H7 (cell line): Measurements from ENCODE around the gene SMIM1. TPM values are rescaled to one million over a fixed set of nuclear protein-coding genes. Genes with fewer than 3 reads are reported as not detected.
A peak's percentile ranks its signal among the peaks of the same experiment; 100 is the strongest.

Experiments used
- DNase-seq: peaks from one replicate; pipeline ENCODE4 v3.0.0; 2012
- H3K27me3 ChIP-seq: 2 replicates; pipeline ENCODE4 v1.6.0; 2011; ENCODE audit warnings: mild to moderate bottlenecking, low read length; ENCODE audit not compliant: control insufficient read depth, insufficient read depth
- H3K36me3 ChIP-seq: replicated peaks from 2 replicates; pipeline ENCODE4 v1.5.1; 2011; ENCODE audit warnings: low read length; ENCODE audit not compliant: control insufficient read depth, insufficient read depth
- H3K4me3 ChIP-seq: 2 replicates; pipeline ENCODE4 v1.5.1; 2011; ENCODE audit warnings: low read depth, mild to moderate bottlenecking, control low read depth, low read length, moderate library complexity; ENCODE audit not compliant: insufficient read depth
- total RNA-seq: library from RNA; depleted of rRNA; stranded (reverse); fragments of >200 nt; shearing (Covaris generic); gene quantifications from 2 replicates; pipeline ENCODE4 v1.2.3, GENCODE V29; 2014; rRNA removed

The SMIM1 gene
- total RNA-seq, 1 experiment from 2014 or later = 6.5 TPM

GRCh38 chr1:3820316-3820715, 47.8 kb downstream of the SMIM1 start:
- Histone ChIP-seq H3K27me3 (no peaks in the 10 kb centered on the region), H3K36me3 (peaks cover 4% of the 10 kb centered on the region), H3K4me3 (no peak overlapping the region)
- DNase-seq = no peak

GRCh38 chr1:3821004-3821403, 48.5 kb downstream of the SMIM1 start:
- Histone ChIP-seq H3K36me3 (peaks cover 9% of the 10 kb centered on the region), H3K27me3 (no peaks in the 10 kb centered on the region), H3K4me3 (no peak overlapping the region)
- no peak for DNase-seq

- Histone ChIP-seq H3K36me3 (peaks cover 11% of the 10 kb centered on the region), H3K4me3 (no peak overlapping the region), H3K27me3 (no peaks in the 10 kb centered on the region)
- DNase-seq = peak; percentile 73
These were observed 48.9 kb downstream of the SMIM1 start for GRCh38 chr1:3821447-3821846.

- peaks cover 11% of the 10 kb centered on the region for H3K36me3 ChIP-seq
- no peak for DNase-seq
- no peaks in the 10 kb centered on the region for H3K27me3 ChIP-seq
- no peak overlapping the region for H3K4me3 ChIP-seq
These were observed 49.4 kb downstream of the SMIM1 start for GRCh38 chr1:3821908-3822307.

- DNase-seq = no peak
- Histone ChIP-seq H3K4me3 (no peak overlapping the region), H3K27me3 (no peaks in the 10 kb centered on the region), H3K36me3 (peaks cover 11% of the 10 kb centered on the region)
These were observed 49.9 kb downstream of the SMIM1 start for GRCh38 chr1:3822421-3822820.

- no peak overlapping the region for H3K4me3 ChIP-seq
- no peak for DNase-seq
- no peaks in the 10 kb centered on the region for H3K27me3 ChIP-seq
- peaks cover 11% of the 10 kb centered on the region for H3K36me3 ChIP-seq
These were observed 52.1 kb downstream of the SMIM1 start for GRCh38 chr1:3824650-3825049.

GRCh38 chr1:3825356-3825755, 52.8 kb downstream of the SMIM1 start:
- Histone ChIP-seq H3K36me3 (peaks cover 11% of the 10 kb centered on the region), H3K27me3 (no peaks in the 10 kb centered on the region), H3K4me3 (no peak overlapping the region)
- DNase-seq = no peak

Other genes with a start within 250 kb of the SMIM1 start
- 22.8 and 27.1 TPM in 2 replicates for gene MEGF6, start 161.2 kb upstream of the SMIM1 start, total RNA-seq
- 19.6 and 22.0 TPM in 2 replicates for gene TPRG1L, start 147.7 kb upstream of the SMIM1 start, total RNA-seq
- 31.5 and 33.1 TPM in 2 replicates for gene WRAP73, start 122.6 kb upstream of the SMIM1 start, total RNA-seq
- 0.55 and 1.6 TPM in 2 replicates for gene TP73, start 120.2 kb upstream of the SMIM1 start, total RNA-seq
- 0.04 and 0.07 TPM in 2 replicates for gene CCDC27, start 20.3 kb upstream of the SMIM1 start, total RNA-seq
- gene LRRC47, start 23.7 kb downstream of the SMIM1 start, total RNA-seq = 113 and 130 TPM in 2 replicates
- 22.8 and 35.8 TPM in 2 replicates for gene CEP104, start 84.5 kb downstream of the SMIM1 start, total RNA-seq
- gene DFFB, start 84.7 kb downstream of the SMIM1 start, total RNA-seq = 12.1 and 14.1 TPM in 2 replicates
- gene C1orf174, start 127.5 kb downstream of the SMIM1 start, total RNA-seq = 60.5 and 63.9 TPM in 2 replicates